Neural progenitor cell (in vitro differentiated cells): ENCODE data around the gene ZFP57.

Experiments used
- CTCF ChIP-seq: fragments of 200-600 bp; sonication (generic); IDR thresholded peaks from 2 replicates; pipeline ENCODE4 v1.5.1; 2017; ENCODE audit warnings: antibody characterized with exemption, mild to moderate bottlenecking
- EZH2 ChIP-seq: fragments of 200-600 bp; sonication (generic); IDR thresholded peaks from 2 replicates; pipeline ENCODE4 v1.6.1; 2017; ENCODE audit warnings: antibody characterized with exemption, mild to moderate bottlenecking, moderate library complexity

GRCh38 chr6:29680416-29680815, 536 bp downstream of the ZFP57 start:
- no peak for TF ChIP-seq CTCF
- no peak for TF ChIP-seq EZH2
